H9 (cell line): Measurements from ENCODE around the gene LRP3. TPM values are rescaled to one million over a fixed set of nuclear protein-coding genes. Genes with fewer than 3 reads are reported as not detected.

Experiments used
- DNase-seq: peaks from one replicate; pipeline ENCODE4 v3.0.0-alpha.2; 2017
- H2AFZ ChIP-seq: one replicate; pipeline ENCODE4 v1.6.1; 2013; ENCODE audit warnings: mild to moderate bottlenecking, low read length, control low read depth, moderate library complexity
- H2AK5ac ChIP-seq: 2 replicates; pipeline ENCODE4 v1.6.1; 2013; ENCODE audit warnings: low read length, control low read depth, mixed read lengths; ENCODE audit not compliant: insufficient read length
- H2BK120ac ChIP-seq: one replicate; pipeline ENCODE4 v1.6.1; 2013; ENCODE audit warnings: low read depth, mild to moderate bottlenecking, low read length, control low read depth, inconsistent platforms; ENCODE audit not compliant: poor library complexity, severe bottlenecking
- H2BK12ac ChIP-seq: 2 replicates; pipeline ENCODE4 v1.6.1; 2013; ENCODE audit warnings: low read length, control low read depth, mixed read lengths, low read depth; ENCODE audit not compliant: insufficient read length
- H2BK15ac ChIP-seq: 2 replicates; pipeline ENCODE4 v1.6.1; 2013; ENCODE audit warnings: low read depth, low read length, control low read depth
- H2BK20ac ChIP-seq: one replicate; pipeline ENCODE4 v1.6.1; 2013; ENCODE audit warnings: low read depth, mild to moderate bottlenecking, low read length, control low read depth, inconsistent platforms; ENCODE audit not compliant: poor library complexity, severe bottlenecking
- H2BK5ac ChIP-seq: 2 replicates; pipeline ENCODE4 v1.6.1; 2013; ENCODE audit warnings: low read length, control low read depth, mixed read lengths; ENCODE audit not compliant: insufficient read length
- H3K14ac ChIP-seq: 2 replicates; pipeline ENCODE4 v1.6.1; 2013; ENCODE audit warnings: low read length, control low read depth; ENCODE audit not compliant: insufficient read depth
- H3K18ac ChIP-seq: 2 replicates; pipeline ENCODE4 v1.6.1; 2013; ENCODE audit warnings: low read depth, mild to moderate bottlenecking, mixed read lengths, low read length, control low read depth; ENCODE audit not compliant: insufficient read length
- H3K23ac ChIP-seq: 2 replicates; pipeline ENCODE4 v1.6.1; 2013; ENCODE audit warnings: low read length, control low read depth, mixed read lengths, low read depth; ENCODE audit not compliant: insufficient read length
- H3K23me2 ChIP-seq: 2 replicates; pipeline ENCODE4 v1.6.1; 2013; ENCODE audit warnings: low read depth, mild to moderate bottlenecking, mixed read lengths, low read length, control low read depth; ENCODE audit not compliant: insufficient read length, poor library complexity, severe bottlenecking
- H3K27ac ChIP-seq: 2 replicates; pipeline ENCODE4 v1.5.1; 2013; ENCODE audit warnings: low read length, control low read depth, mixed read lengths, low read depth; ENCODE audit not compliant: insufficient read length
- H3K27me3 ChIP-seq: 2 replicates; pipeline ENCODE4 v1.6.1; 2013; ENCODE audit warnings: low read length, control low read depth, inconsistent platforms; ENCODE audit not compliant: insufficient read depth
- H3K4ac ChIP-seq: 2 replicates; pipeline ENCODE4 v1.6.1; 2013; ENCODE audit warnings: low read depth, mild to moderate bottlenecking, control low read depth, inconsistent platforms, low read length, moderate library complexity
- H3K4me1 ChIP-seq: 2 replicates; pipeline ENCODE4 v1.6.1; 2013; ENCODE audit warnings: low read length, control low read depth, inconsistent platforms; ENCODE audit not compliant: insufficient read depth
- H3K4me2 ChIP-seq: 2 replicates; pipeline ENCODE4 v1.6.1; 2013; ENCODE audit warnings: low read length, control low read depth, mixed read lengths; ENCODE audit not compliant: insufficient read length, insufficient read depth
- H3K56ac ChIP-seq: 2 replicates; pipeline ENCODE4 v1.6.1; 2013; ENCODE audit warnings: low read depth, mild to moderate bottlenecking, mixed read lengths, low read length, control low read depth; ENCODE audit not compliant: insufficient read length
- H3K79me1 ChIP-seq: 2 replicates; pipeline ENCODE4 v1.6.1; 2013; ENCODE audit warnings: low read depth, mild to moderate bottlenecking, moderate library complexity, low read length, control low read depth, inconsistent platforms; ENCODE audit not compliant: insufficient read depth, poor library complexity, severe bottlenecking
- H3K79me2 ChIP-seq: 2 replicates; pipeline ENCODE4 v1.6.1; 2013; ENCODE audit warnings: low read length, control low read depth, inconsistent platforms; ENCODE audit not compliant: insufficient read depth
- H3K9ac ChIP-seq: 2 replicates; pipeline ENCODE4 v1.6.1; 2013; ENCODE audit warnings: low read length, control low read depth, mixed read lengths; ENCODE audit not compliant: insufficient read length; ENCODE audit errors: extremely low read depth
- H3K9me3 ChIP-seq: one replicate; pipeline ENCODE4 v1.6.1; 2013; ENCODE audit warnings: low read depth, low read length, inconsistent platforms; ENCODE audit not compliant: control insufficient read depth
- H3T11ph ChIP-seq: one replicate; pipeline ENCODE4 v1.6.1; 2013; ENCODE audit warnings: mild to moderate bottlenecking, low read length, control low read depth, inconsistent platforms
- H4K20me1 ChIP-seq: one replicate; pipeline ENCODE4 v1.6.1; 2013; ENCODE audit not compliant: control insufficient read depth, insufficient read length, insufficient read depth
- H4K5ac ChIP-seq: 2 replicates; pipeline ENCODE4 v1.6.1; 2013; ENCODE audit warnings: low read depth, mild to moderate bottlenecking, mixed read lengths, low read length, control low read depth; ENCODE audit not compliant: insufficient read length
- H4K8ac ChIP-seq: replicated peaks from 2 replicates; pipeline ENCODE4 v1.6.1; 2013; ENCODE audit warnings: low read length, control low read depth, mixed read lengths, low read depth; ENCODE audit not compliant: insufficient read length
- H4K91ac ChIP-seq: 2 replicates; pipeline ENCODE4 v1.6.1; 2013; ENCODE audit warnings: low read depth, mild to moderate bottlenecking, moderate library complexity, mixed read lengths, low read length, control low read depth; ENCODE audit not compliant: insufficient read length
- H3K27ac Mint-ChIP-seq, 3 experiments: 2 replicates in 2 of 3; 3 replicates in 1 of 3; pipeline ENCODE4 v1.8.0; 2020 to 2021; ENCODE audit warnings: mixed read lengths in 3 of 3, mild to moderate bottlenecking in 1 of 3, moderate library complexity in 1 of 3
- H3K27me3 Mint-ChIP-seq: 2 replicates; pipeline ENCODE4 v1.8.0; 2021; ENCODE audit warnings: low read depth, mild to moderate bottlenecking, moderate library complexity, mixed read lengths
- H3K36me3 Mint-ChIP-seq, 3 experiments: 2 replicates in 2 of 3; 3 replicates in 1 of 3; pipeline ENCODE4 v1.8.0; 2020 to 2021; ENCODE audit warnings: low read depth in 3 of 3, mixed read lengths in 3 of 3; ENCODE audit not compliant: insufficient read depth in 1 of 3
- H3K4me1 Mint-ChIP-seq, 2 experiments: 2 replicates each; pipeline ENCODE4 v1.8.0; 2020; ENCODE audit warnings: mixed read lengths in 2 of 2
- H3K4me3 Mint-ChIP-seq, 2 experiments: 2 replicates in 1 of 2; 3 replicates in 1 of 2; pipeline ENCODE4 v1.8.0; 2020 to 2021; ENCODE audit warnings: mild to moderate bottlenecking in 2 of 2, mixed read lengths in 2 of 2, moderate library complexity in 1 of 2
- H3K9me3 Mint-ChIP-seq, 2 experiments: 2 replicates in 1 of 2; 3 replicates in 1 of 2; pipeline ENCODE4 v1.8.0; 2020; ENCODE audit warnings: mild to moderate bottlenecking in 2 of 2, mixed read lengths in 2 of 2, moderate library complexity in 1 of 2
- WGBS: extraction: QIAGEN DNeasy Blood & Tissue Kit; methylation state at CpG from one replicate; pipeline ENCODE4 v1.1.7; 2013; ENCODE audit warnings: missing lambda C conversion rate, low lambda C conversion rate, mixed read lengths; ENCODE audit not compliant: insufficient read length; ENCODE audit errors: extremely low coverage; 5-methylcytosine and 5-hydroxymethylcytosine counted together
- total RNA-seq: library from RNA; stranded (reverse); gene quantifications from 2 replicates; pipeline ENCODE4 v1.2.1, GENCODE V29; 2021
- TF ChIP-seq, protein P1 (sequence below): fragments of 200-600 bp; sonication (generic); conservative IDR thresholded peaks from 3 replicates; pipeline ENCODE4 v1.8.0; 2021; ENCODE audit warnings: antibody characterized with exemption, mild to moderate bottlenecking

The LRP3 gene
- total RNA-seq, 1 experiment from 2014 or later = 29.2 TPM

DNA sequence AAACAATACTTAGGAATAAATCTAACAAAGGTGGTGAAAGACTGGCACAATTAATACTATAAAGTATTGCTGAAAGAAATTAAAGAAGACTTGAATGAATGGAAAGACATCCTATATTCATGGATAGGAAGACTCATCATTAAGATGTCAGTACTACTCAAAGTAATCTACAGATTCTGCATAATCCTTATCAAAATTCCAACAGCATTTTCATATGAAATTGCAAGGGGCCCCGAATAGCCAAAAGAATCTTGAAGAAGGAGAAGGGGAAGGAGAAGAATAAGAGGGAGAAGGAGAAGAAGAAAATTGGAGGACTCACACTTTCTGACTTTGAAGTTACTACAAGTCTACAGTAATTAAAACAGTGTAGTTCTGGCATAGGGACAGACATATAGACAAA is 25.6 kb upstream of the LRP3 start:
- no peak overlapping the region for H4K8ac ChIP-seq
- no peak overlapping the region for H3K14ac ChIP-seq
- Mint-ChIP-seq H3K27ac (no peak overlapping the region), H3K36me3 (peaks cover 4 to 21% (median 13%) of the 10 kb centered on the region in 3 experiments), H3K4me3 (no peak overlapping the region), H3K27me3 (no peaks in the 10 kb centered on the region), H3K9me3 (peaks cover 20 to 31% of the 10 kb centered on the region in 2 experiments), H3K4me1 (peaks cover 5 to 7% of the 10 kb centered on the region in 2 experiments)
- H3K79me2 ChIP-seq = no peaks in the 10 kb centered on the region
- no peak overlapping the region for H2AK5ac ChIP-seq
- H3K27ac ChIP-seq = no peak overlapping the region
- H3K9me3 ChIP-seq = no peaks in the 10 kb centered on the region
- no peaks in the 10 kb centered on the region for H3K79me1 ChIP-seq
- H3K56ac ChIP-seq = no peak overlapping the region
- no peaks in the 10 kb centered on the region for H3K27me3 ChIP-seq
- no peak overlapping the region for H2BK20ac ChIP-seq
- H3K23ac ChIP-seq = no peak overlapping the region
- H4K91ac ChIP-seq = no peak overlapping the region
- no peak overlapping the region for H2BK120ac ChIP-seq
- no peak overlapping the region for H3K9ac ChIP-seq
- no peak overlapping the region for H2AFZ ChIP-seq
- no peak for DNase-seq
- H2BK5ac ChIP-seq = no peak overlapping the region
- no peaks in the 10 kb centered on the region for H3K4me1 ChIP-seq
- no peak overlapping the region for H4K5ac ChIP-seq
- H3K4ac ChIP-seq = no peak overlapping the region
- no CpG with 5 or more reads among the region's 1 CpG for WGBS
- H3T11ph ChIP-seq = no peak overlapping the region
- no peak overlapping the region for H2BK15ac ChIP-seq
- H3K4me2 ChIP-seq = no peak overlapping the region
- no peaks in the 10 kb centered on the region for H4K20me1 ChIP-seq
- H2BK12ac ChIP-seq = no peak overlapping the region
- H3K18ac ChIP-seq = no peak overlapping the region
- TF ChIP-seq, protein P1, sequence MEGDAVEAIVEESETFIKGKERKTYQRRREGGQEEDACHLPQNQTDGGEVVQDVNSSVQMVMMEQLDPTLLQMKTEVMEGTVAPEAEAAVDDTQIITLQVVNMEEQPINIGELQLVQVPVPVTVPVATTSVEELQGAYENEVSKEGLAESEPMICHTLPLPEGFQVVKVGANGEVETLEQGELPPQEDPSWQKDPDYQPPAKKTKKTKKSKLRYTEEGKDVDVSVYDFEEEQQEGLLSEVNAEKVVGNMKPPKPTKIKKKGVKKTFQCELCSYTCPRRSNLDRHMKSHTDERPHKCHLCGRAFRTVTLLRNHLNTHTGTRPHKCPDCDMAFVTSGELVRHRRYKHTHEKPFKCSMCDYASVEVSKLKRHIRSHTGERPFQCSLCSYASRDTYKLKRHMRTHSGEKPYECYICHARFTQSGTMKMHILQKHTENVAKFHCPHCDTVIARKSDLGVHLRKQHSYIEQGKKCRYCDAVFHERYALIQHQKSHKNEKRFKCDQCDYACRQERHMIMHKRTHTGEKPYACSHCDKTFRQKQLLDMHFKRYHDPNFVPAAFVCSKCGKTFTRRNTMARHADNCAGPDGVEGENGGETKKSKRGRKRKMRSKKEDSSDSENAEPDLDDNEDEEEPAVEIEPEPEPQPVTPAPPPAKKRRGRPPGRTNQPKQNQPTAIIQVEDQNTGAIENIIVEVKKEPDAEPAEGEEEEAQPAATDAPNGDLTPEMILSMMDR = no peak
- H3K23me2 ChIP-seq = no peaks in the 10 kb centered on the region
